Dendritic cell treated with granulocyte-macrophage colony-stimulating factor and Interleukin-4, amounts not matched to agents 40 ng/mL and 50 ng/mL, for 4 days (primary cell): ENCODE data around the gene TRPM7.
"Not testable (repeated sequence)": the region's sequence is repeated elsewhere in the genome, so short reads cannot be mapped to it uniquely, and the experiment has no call there.

ENCODE experiments used
- H3K27ac Mint-ChIP-seq: one replicate; pipeline ENCODE4 v1.8.0; 2022; ENCODE audit warnings: mild to moderate bottlenecking, mixed read lengths
- H3K27me3 Mint-ChIP-seq: one replicate; pipeline ENCODE4 v1.8.0; 2022; ENCODE audit warnings: mild to moderate bottlenecking, mixed read lengths
- H3K36me3 Mint-ChIP-seq: one replicate; pipeline ENCODE4 v1.8.0; 2022; ENCODE audit warnings: low read depth, mixed read lengths
- H3K4me1 Mint-ChIP-seq: one replicate; pipeline ENCODE4 v1.8.0; 2022; ENCODE audit warnings: low read depth, mixed read lengths
- H3K4me3 Mint-ChIP-seq: one replicate; pipeline ENCODE4 v1.8.0; 2022; ENCODE audit warnings: mild to moderate bottlenecking, moderate library complexity, mixed read lengths
- H3K9me3 Mint-ChIP-seq: one replicate; pipeline ENCODE4 v1.8.0; 2022; ENCODE audit warnings: mixed read lengths
- intact Hi-C: fragments of 100-400 bp; cut with micrococcal nuclease; formaldehyde crosslinking; loops from one replicate; pipeline ENCODE4 v1.15.0; 2022

Gene TRPM7

GRCh38 chr15:50577492-50577891, 109.1 kb downstream of the TRPM7 start:
- peaks cover 89% of the 10 kb centered on the region for H3K36me3 Mint-ChIP-seq
- intact Hi-C loops, result no loop called here
- no peak overlapping the region for H3K27ac Mint-ChIP-seq
- peaks cover 22% of the 10 kb centered on the region for H3K4me1 Mint-ChIP-seq
- H3K4me3 Mint-ChIP-seq, result no peak overlapping the region
- H3K9me3 Mint-ChIP-seq, result no peaks in the 10 kb centered on the region
- H3K27me3 Mint-ChIP-seq, result no peaks in the 10 kb centered on the region

- intact Hi-C loops, result no loop called here
- H3K27me3 Mint-ChIP-seq, result no peaks in the 10 kb centered on the region
Measured at GRCh38 chr15:50576166-50576565, 110.4 kb downstream of the TRPM7 start.

DNA sequence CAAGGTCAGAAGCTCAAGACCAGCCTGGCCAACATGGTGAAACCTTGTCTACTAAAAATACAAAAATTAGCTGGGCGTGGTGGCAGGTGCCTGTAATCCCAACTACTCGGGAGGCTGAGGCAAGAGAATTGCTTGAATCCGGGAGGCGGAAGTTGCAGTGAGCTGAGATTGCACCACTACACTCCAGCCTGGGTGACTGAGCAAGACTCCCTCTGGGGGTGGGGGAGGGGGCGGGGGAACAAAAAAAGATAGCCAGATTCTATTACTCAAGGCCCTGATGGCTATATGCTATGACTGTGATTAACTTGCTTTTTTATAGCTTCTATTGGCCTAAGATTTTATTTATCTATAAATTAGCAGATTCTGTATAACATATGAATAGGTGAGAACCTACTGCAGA, 112.8 kb downstream of the TRPM7 start:
- peaks cover 22% of the 10 kb centered on the region for H3K4me1 Mint-ChIP-seq
- H3K4me3 Mint-ChIP-seq, H3K9me3 Mint-ChIP-seq, H3K27ac Mint-ChIP-seq, H3K27me3 Mint-ChIP-seq, intact Hi-C loops: not testable (repeated sequence)
- peaks cover 81% of the 10 kb centered on the region for H3K36me3 Mint-ChIP-seq

More at GRCh38 chr15:50576166-50576565, 110.4 kb downstream of the TRPM7 start:
- peaks cover 85% of the 10 kb centered on the region for H3K36me3 Mint-ChIP-seq
- peaks cover 22% of the 10 kb centered on the region for H3K4me1 Mint-ChIP-seq
- no peak overlapping the region for H3K27ac Mint-ChIP-seq
- H3K9me3 Mint-ChIP-seq, result no peaks in the 10 kb centered on the region
- no peak overlapping the region for H3K4me3 Mint-ChIP-seq

DNA sequence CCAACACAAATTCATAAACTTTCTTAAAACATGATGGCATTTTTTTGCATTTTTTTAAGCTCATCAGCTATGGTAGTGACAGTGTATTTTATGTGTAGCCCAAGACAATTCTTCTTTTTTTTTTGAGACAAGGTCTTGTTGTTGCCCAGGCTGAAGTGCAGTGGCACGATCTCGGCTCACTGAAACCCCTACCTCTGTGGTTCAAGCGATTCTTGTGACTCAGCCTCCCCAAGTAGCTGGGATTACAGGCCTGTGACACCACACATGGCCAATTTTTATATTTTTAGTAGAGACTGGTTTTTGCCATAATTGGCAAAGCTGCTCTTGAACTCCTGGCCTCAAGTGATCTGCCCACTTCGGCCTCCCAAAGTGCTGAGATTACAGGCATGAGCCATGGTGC, 122.8 kb downstream of the TRPM7 start:
- Mint-ChIP-seq H3K27ac (no peak overlapping the region), H3K9me3 (no peaks in the 10 kb centered on the region), H3K36me3 (peaks cover 79% of the 10 kb centered on the region), H3K4me1 (no peaks in the 10 kb centered on the region), H3K27me3 (no peaks in the 10 kb centered on the region), H3K4me3 (no peak overlapping the region)
- intact Hi-C loops, result no loop called here

- no peaks in the 10 kb centered on the region for H3K9me3 Mint-ChIP-seq
- no peak overlapping the region for H3K27ac Mint-ChIP-seq
- intact Hi-C loops, result no loop called here
- H3K4me1 Mint-ChIP-seq, result no peaks in the 10 kb centered on the region
- no peak overlapping the region for H3K4me3 Mint-ChIP-seq
- no peaks in the 10 kb centered on the region for H3K27me3 Mint-ChIP-seq
- H3K36me3 Mint-ChIP-seq, result peaks cover 74% of the 10 kb centered on the region
Measured at GRCh38 chr15:50562735-50563640, 123.6 kb downstream of the TRPM7 start.

DNA sequence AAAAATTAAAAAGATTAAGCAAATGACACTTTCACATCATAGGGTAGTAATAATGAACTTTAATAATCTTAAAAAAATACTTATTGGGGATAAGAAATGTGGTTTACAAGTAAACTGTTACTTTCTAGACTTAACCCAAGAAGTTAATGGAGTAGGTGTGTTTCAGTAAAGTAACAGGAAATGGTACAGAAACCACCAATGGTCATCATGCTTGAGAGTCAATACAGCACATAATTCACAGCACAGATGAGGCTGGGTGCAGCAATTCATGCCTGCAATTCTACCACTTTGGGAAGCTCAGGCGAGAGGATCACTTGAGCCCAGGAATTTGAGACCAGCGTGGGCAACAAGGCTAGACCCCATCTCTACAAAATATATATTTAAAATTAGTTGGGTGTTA, 128.6 kb downstream of the TRPM7 start:
- Mint-ChIP-seq H3K4me3 (no peak overlapping the region), H3K36me3 (peaks cover 36% of the 10 kb centered on the region), H3K9me3 (no peaks in the 10 kb centered on the region), H3K27me3 (no peaks in the 10 kb centered on the region), H3K4me1 (no peaks in the 10 kb centered on the region), H3K27ac (no peak overlapping the region)
- intact Hi-C loops, result no loop called here

DNA sequence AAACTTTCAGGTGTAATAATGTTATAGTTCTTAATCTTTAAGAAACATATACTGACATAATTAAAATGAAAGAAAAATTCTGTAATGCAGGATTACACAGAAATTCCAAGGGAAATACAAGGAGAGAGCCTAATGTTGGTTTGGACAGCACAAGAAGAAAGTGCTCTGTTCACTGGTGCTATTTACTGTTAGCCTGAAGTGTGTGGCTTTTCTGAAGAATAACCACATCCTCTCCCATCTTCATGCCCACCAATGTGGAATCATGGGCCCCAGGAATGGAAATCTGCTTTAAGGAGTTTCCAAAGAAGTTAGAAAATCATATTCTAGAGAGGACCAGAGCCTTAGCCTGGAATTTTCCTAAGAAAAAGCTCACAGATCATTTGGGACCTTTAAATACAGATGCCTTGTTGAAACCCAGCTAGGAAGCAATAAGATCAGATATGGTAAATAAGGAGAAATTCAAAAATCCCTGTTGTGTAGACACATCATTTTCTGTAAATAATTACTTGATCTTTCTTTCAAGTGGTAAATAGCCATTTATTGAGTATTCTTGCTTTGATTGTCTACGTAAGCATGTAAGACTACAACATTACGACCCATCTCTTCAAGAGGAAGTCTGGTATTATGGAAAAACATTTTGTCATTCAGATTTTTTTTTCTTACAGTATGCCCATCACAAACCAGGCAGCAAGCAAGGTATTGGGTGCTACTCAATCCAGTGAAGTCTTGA, 129.8 kb downstream of the TRPM7 start:
- no peak overlapping the region for H3K27ac Mint-ChIP-seq
- H3K36me3 Mint-ChIP-seq, result peaks cover 24% of the 10 kb centered on the region
- no peak overlapping the region for H3K4me3 Mint-ChIP-seq
- intact Hi-C loops, result no loop called here
- H3K27me3 Mint-ChIP-seq, result no peaks in the 10 kb centered on the region
- no peaks in the 10 kb centered on the region for H3K9me3 Mint-ChIP-seq
- H3K4me1 Mint-ChIP-seq, result no peaks in the 10 kb centered on the region

GRCh38 chr15:50552238-50552637, 134.4 kb downstream of the TRPM7 start:
- intact Hi-C loops, result no loop called here
- H3K27ac Mint-ChIP-seq, result no peak overlapping the region

GRCh38 chr15:50549326-50549725, 137.3 kb downstream of the TRPM7 start:
- peaks cover 4% of the 10 kb centered on the region for H3K4me1 Mint-ChIP-seq
- H3K27ac Mint-ChIP-seq, result no peak overlapping the region
- no peaks in the 10 kb centered on the region for H3K9me3 Mint-ChIP-seq
- intact Hi-C loops, result no loop called here
- H3K36me3 Mint-ChIP-seq, result no peaks in the 10 kb centered on the region
- H3K27me3 Mint-ChIP-seq, result peaks cover 3% of the 10 kb centered on the region
- no peak overlapping the region for H3K4me3 Mint-ChIP-seq

More at GRCh38 chr15:50552238-50552637, 134.4 kb downstream of the TRPM7 start:
- Mint-ChIP-seq H3K27me3 (peaks cover 2% of the 10 kb centered on the region), H3K4me1 (no peaks in the 10 kb centered on the region), H3K4me3 (no peak overlapping the region), H3K36me3 (no peaks in the 10 kb centered on the region), H3K9me3 (no peaks in the 10 kb centered on the region)

DNA sequence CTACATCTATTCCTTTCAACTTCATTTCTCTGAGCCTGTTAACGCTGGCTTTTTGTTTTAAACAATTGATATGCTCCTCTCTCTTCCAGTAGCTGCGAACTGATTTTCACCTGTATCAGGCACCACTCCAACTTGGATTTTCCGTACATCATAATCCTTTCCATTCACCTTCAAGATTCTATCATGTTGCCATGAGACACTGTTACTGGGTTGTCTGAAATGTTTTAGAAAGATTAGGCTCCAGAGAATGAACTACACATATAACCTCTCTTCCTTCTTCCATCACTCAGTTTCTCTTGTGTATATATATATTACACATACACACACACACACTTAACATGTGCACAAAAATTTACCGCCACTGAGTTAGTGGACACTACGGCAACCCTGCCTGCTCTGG, 140.0 kb downstream of the TRPM7 start, which contains the start of gene USP50:
TSS of gene USP50 (minus strand) at position 101 of the 400 bp plus-strand sequence. CDS start 141 bp downstream, outside the sequence.
- Mint-ChIP-seq H3K4me3 (no peak within 1 kb of the TSS), H3K4me1 (peaks cover 5% of the 10 kb centered on the region), H3K27me3 (peaks cover 3% of the 10 kb centered on the region), H3K9me3 (no peaks in the 10 kb centered on the region), H3K27ac (no peak within 1 kb of the TSS), H3K36me3 (no peaks in the 10 kb centered on the region)
- intact Hi-C loops, result no loop called here

GRCh38 chr15:50544368-50544767, 142.2 kb downstream of the TRPM7 start:
- Mint-ChIP-seq H3K27ac (no peak overlapping the region), H3K9me3 (no peaks in the 10 kb centered on the region), H3K27me3 (peaks cover 3% of the 10 kb centered on the region), H3K36me3 (no peaks in the 10 kb centered on the region), H3K4me1 (peaks cover 5% of the 10 kb centered on the region), H3K4me3 (no peak overlapping the region)
- intact Hi-C loops, result no loop called here

- Mint-ChIP-seq H3K9me3 (no peaks in the 10 kb centered on the region), H3K36me3 (no peaks in the 10 kb centered on the region), H3K27me3 (peaks cover 2% of the 10 kb centered on the region), H3K27ac (no peak overlapping the region), H3K4me3 (no peak overlapping the region), H3K4me1 (peaks cover 5% of the 10 kb centered on the region)
- intact Hi-C loops, result no loop called here
Measured at GRCh38 chr15:50543556-50543955, 143.0 kb downstream of the TRPM7 start.

DNA sequence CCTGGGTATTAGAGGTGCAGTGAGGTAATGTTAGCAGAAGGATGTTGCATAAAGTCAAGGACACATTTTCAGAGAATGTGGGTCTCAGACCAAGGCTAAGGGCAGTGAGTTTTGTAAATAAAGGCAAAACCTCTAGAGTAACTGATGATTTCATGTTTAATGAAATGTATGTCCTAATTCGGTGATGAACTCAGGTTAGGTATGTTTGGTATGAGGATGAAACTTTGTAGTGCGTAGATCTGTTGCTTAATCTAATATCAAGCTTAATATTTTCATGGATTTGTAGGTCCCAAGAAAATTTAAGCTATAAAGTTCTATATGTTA, 143.7 kb downstream of the TRPM7 start:
- no peak overlapping the region for H3K27ac Mint-ChIP-seq
- peaks cover 2% of the 10 kb centered on the region for H3K27me3 Mint-ChIP-seq
- no peaks in the 10 kb centered on the region for H3K9me3 Mint-ChIP-seq
- intact Hi-C loops, result no loop called here
- no peaks in the 10 kb centered on the region for H3K36me3 Mint-ChIP-seq
- H3K4me3 Mint-ChIP-seq, result no peak overlapping the region
- H3K4me1 Mint-ChIP-seq, result peaks cover 5% of the 10 kb centered on the region

GRCh38 chr15:50531766-50532165, 154.8 kb downstream of the TRPM7 start:
- Mint-ChIP-seq H3K4me3 (no peak overlapping the region), H3K27ac (no peak overlapping the region), H3K9me3 (no peaks in the 10 kb centered on the region), H3K27me3 (no peaks in the 10 kb centered on the region), H3K36me3 (no peaks in the 10 kb centered on the region), H3K4me1 (no peaks in the 10 kb centered on the region)
- intact Hi-C loops, result no loop called here
